ENCODE data around the gene FCF1.
A peak's percentile ranks its signal among the peaks of the same experiment; 100 is the strongest.

Gene FCF1

DNA sequence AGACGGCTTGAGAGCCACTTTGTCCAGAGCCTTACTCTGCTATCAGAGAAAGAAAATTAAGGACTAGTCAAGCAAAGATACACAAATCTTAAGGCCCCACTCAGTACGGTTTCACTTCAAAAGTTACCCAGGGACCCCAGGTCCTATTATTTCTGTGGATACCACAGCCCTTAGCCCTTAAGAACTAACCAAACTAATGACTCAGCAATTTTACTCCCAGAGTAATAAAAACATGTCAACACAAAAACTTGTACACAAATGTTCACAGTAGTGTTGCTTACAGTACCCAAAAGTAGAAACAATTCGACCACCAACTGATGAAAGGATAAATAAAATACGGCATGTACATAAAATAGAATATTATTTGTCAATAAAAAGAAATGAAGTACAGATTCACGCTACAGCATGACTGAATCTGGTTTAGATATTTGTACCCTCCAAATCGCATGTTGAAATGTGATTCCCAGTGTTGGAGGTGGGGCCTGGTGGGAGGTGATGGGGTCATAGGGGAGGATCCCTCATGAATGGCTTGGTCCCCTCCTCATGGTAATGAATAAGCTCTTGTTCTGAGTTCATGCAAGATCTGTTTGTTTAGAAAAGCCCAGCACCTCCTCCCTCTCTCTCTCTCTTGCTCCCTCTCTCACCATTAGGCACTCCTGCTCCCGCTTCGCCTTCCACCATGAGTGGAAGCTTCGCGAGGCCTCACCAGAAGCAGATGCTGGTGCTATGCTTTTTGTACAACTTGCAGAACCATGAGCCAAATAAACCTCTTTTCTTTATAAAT, 30.6 kb upstream of the FCF1 start:
- H3K27ac ChIP-seq (ENCODE audit: low read depth in 2 of 2, low read length in 2 of 2) = no peak overlapping the region
- H3K9ac ChIP-seq (ENCODE audit: low read depth in 1 of 2, low read length in 2 of 2) = no peak overlapping the region
- H3K4me1 ChIP-seq (ENCODE audit: control insufficient read depth in 2 of 2, insufficient read depth in 2 of 2, low read length in 2 of 2) = peaks cover 7 to 24% of the 10 kb centered on the region in 2 donors
- no peaks in the 10 kb centered on the region for H3K9me3 ChIP-seq (ENCODE audit: control insufficient read depth in 2 of 2, low read length in 2 of 2)
- no peaks in the 10 kb centered on the region for H3K27me3 ChIP-seq (ENCODE audit: control insufficient read depth in 2 of 2, insufficient read depth in 2 of 2, low read length in 2 of 2)
- no peak overlapping the region for H3K4me3 ChIP-seq (ENCODE audit: low read length in 2 of 2)
- peaks cover 18 to 26% of the 10 kb centered on the region in 2 donors for H3K36me3 ChIP-seq (ENCODE audit: control insufficient read depth in 2 of 2, insufficient read depth in 2 of 2, low read length in 2 of 2)

DNA sequence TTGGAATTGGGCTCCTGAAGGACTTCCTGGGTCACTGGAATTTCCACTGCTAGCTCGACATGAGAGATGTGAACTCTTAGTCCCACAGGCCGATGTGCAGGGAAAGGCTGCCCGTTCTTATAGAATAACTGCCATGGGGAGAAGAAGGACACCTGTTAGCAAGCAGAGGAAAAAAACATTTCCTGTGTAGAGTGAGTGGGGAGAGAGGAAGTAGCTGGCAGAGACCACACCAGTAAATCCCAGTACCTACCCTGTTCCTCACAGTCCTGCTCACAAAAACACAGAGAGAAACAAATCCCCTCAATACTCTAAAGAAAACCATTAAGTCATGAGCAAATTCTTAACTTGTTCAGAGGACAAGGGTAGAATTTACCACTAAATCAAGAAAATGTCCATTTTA, 29.5 kb upstream of the FCF1 start:
- Histone ChIP-seq H3K4me1 (ENCODE audit: control insufficient read depth in 2 of 2, insufficient read depth in 2 of 2, low read length in 2 of 2) (peaks cover 7 to 24% of the 10 kb centered on the region in 2 donors), H3K9me3 (ENCODE audit: control insufficient read depth in 2 of 2, low read length in 2 of 2) (no peaks in the 10 kb centered on the region), H3K4me3 (ENCODE audit: low read length in 2 of 2) (no peak overlapping the region), H3K27me3 (ENCODE audit: control insufficient read depth in 2 of 2, insufficient read depth in 2 of 2, low read length in 2 of 2) (no peaks in the 10 kb centered on the region), H3K36me3 (ENCODE audit: control insufficient read depth in 2 of 2, insufficient read depth in 2 of 2, low read length in 2 of 2) (peaks cover 18 to 26% of the 10 kb centered on the region in 2 donors), H3K9ac (ENCODE audit: low read depth in 1 of 2, low read length in 2 of 2) (no peak overlapping the region), H3K27ac (ENCODE audit: low read depth in 2 of 2, low read length in 2 of 2) (no peak overlapping the region)

DNA sequence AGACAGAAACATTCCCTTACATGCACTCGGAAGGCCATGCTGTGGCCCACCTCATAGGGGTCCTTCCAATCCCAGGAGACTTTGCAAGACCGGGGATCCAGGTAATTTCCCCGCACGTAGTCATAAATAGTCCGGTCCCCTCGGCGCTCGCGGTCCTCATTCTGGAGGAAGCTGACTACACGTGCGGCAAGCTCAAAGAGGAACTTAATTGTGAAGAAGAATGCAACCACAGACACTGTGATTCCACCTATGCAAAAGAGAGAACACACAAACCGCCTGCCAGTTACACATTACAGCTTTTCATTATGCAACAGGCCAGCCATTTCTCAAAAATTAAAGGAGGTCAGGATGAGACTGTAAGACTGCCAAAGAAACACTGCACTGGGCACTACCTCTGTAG, 28.5 kb upstream of the FCF1 start:
- no peak overlapping the region for H3K9ac ChIP-seq (ENCODE audit: low read depth in 1 of 2, low read length in 2 of 2)
- no peaks in the 10 kb centered on the region for H3K27me3 ChIP-seq (ENCODE audit: control insufficient read depth in 2 of 2, insufficient read depth in 2 of 2, low read length in 2 of 2)
- H3K4me3 ChIP-seq (ENCODE audit: low read length in 2 of 2) = no peak overlapping the region
- H3K4me1 ChIP-seq (ENCODE audit: control insufficient read depth in 2 of 2, insufficient read depth in 2 of 2, low read length in 2 of 2) = peaks cover 7 to 24% of the 10 kb centered on the region in 2 donors
- H3K27ac ChIP-seq (ENCODE audit: low read depth in 2 of 2, low read length in 2 of 2) = no peak overlapping the region
- peaks cover 18 to 26% of the 10 kb centered on the region in 2 donors for H3K36me3 ChIP-seq (ENCODE audit: control insufficient read depth in 2 of 2, insufficient read depth in 2 of 2, low read length in 2 of 2)
- no peaks in the 10 kb centered on the region for H3K9me3 ChIP-seq (ENCODE audit: control insufficient read depth in 2 of 2, low read length in 2 of 2)

DNA sequence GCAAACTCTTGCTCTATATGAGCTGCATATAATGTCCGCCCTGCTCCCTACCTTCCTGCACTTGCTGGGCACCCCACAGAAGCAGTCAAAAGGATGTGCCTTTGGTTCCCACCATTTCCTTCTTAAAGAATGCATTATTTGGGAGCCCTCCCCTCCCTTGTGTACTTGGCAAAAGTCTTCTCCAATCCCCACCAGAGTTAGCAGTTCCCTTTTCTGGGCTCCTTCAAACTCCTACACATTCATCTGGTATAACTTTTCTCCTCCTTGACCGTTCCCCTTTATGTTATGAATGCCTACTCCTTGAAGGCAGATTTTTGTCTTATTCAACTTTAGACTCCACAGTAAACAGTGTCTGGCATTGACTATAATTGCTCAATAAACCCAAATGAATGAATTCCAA, 27.9 kb upstream of the FCF1 start:
- H3K9ac ChIP-seq (ENCODE audit: low read depth in 1 of 2, low read length in 2 of 2) = no peak overlapping the region
- no peak overlapping the region for H3K4me3 ChIP-seq (ENCODE audit: low read length in 2 of 2)
- no peak overlapping the region for H3K27ac ChIP-seq (ENCODE audit: low read depth in 2 of 2, low read length in 2 of 2)
- H3K4me1 ChIP-seq (ENCODE audit: control insufficient read depth in 2 of 2, insufficient read depth in 2 of 2, low read length in 2 of 2) = peaks cover 7 to 24% of the 10 kb centered on the region in 2 donors
- peaks cover 18 to 29% of the 10 kb centered on the region in 2 donors for H3K36me3 ChIP-seq (ENCODE audit: control insufficient read depth in 2 of 2, insufficient read depth in 2 of 2, low read length in 2 of 2)
- H3K27me3 ChIP-seq (ENCODE audit: control insufficient read depth in 2 of 2, insufficient read depth in 2 of 2, low read length in 2 of 2) = no peaks in the 10 kb centered on the region
- H3K9me3 ChIP-seq (ENCODE audit: control insufficient read depth in 2 of 2, low read length in 2 of 2) = no peaks in the 10 kb centered on the region

DNA sequence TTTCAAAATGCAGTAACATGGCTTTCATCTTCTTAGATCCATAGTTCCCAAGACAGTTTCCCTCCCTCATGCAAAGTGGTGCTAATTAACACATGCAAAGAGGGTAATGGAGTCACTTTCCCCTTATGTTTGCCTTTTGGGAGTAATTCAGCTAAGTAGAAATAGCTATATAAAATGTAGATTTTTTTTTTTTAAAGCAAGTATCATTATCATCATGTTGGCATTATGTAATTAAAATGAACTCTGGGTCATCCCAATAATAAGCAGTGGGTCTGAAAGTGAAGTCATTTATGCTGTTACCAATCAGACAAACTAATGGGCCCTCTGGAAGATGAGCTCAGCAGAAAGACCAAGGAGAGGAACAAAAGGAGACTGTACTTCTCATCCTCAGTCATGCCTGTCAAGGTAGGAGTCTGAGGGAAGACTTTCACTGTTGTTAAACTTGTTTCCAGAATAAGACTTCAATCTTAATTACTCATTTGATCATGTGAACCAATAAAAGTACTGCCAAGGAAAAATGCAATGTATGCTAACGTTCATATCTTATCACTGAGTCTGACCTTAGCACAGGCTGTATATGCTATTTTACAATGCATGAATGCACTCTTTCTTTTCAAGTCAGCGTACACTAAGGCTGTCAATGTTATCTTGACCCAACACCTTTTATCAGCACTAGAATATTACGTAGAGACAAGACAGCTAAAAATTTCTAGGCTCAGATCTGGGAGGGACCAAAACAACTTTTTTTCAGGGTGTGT, 26.8 kb upstream of the FCF1 start:
- Histone ChIP-seq H3K4me3 (ENCODE audit: low read length in 2 of 2) (no peak overlapping the region), H3K9ac (ENCODE audit: low read depth in 1 of 2, low read length in 2 of 2) (no peak overlapping the region), H3K27me3 (ENCODE audit: control insufficient read depth in 2 of 2, insufficient read depth in 2 of 2, low read length in 2 of 2) (no peaks in the 10 kb centered on the region), H3K4me1 (ENCODE audit: control insufficient read depth in 2 of 2, insufficient read depth in 2 of 2, low read length in 2 of 2) (peaks cover 7 to 24% of the 10 kb centered on the region in 2 donors), H3K36me3 (ENCODE audit: control insufficient read depth in 2 of 2, insufficient read depth in 2 of 2, low read length in 2 of 2) (peaks cover 25 to 35% of the 10 kb centered on the region in 2 donors), H3K9me3 (ENCODE audit: control insufficient read depth in 2 of 2, low read length in 2 of 2) (no peaks in the 10 kb centered on the region), H3K27ac (ENCODE audit: low read depth in 2 of 2, low read length in 2 of 2) (peak overlapping the region in 1 of 2 donors; percentile 26)

DNA sequence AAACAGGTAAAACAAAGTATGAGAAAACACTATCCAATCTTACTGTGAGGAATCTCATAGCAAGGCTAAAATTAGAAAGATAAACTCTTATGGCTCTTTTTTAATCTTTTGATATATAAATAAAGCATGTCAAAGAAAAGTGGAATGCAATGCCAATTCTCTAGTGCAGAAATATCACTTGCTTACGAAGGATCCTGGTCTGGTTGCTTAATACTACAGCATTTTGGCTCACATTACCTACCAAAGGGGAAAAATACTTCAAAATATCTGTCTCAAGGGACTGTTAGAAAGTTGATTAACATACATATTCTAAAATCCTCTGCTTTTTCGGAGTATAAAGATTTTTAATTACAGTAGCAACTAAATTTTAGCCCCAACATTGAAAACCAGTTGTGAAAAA, 21.5 kb upstream of the FCF1 start:
- no peak overlapping the region for H3K9ac ChIP-seq (ENCODE audit: low read depth in 1 of 2, low read length in 2 of 2)
- H3K4me3 ChIP-seq (ENCODE audit: low read length in 2 of 2) = no peak overlapping the region
- no peaks in the 10 kb centered on the region for H3K9me3 ChIP-seq (ENCODE audit: control insufficient read depth in 2 of 2, low read length in 2 of 2)
- H3K27me3 ChIP-seq (ENCODE audit: control insufficient read depth in 2 of 2, insufficient read depth in 2 of 2, low read length in 2 of 2) = no peaks in the 10 kb centered on the region
- H3K27ac ChIP-seq (ENCODE audit: low read depth in 2 of 2, low read length in 2 of 2) = no peak overlapping the region
- peaks cover 7 to 8% of the 10 kb centered on the region in 2 donors for H3K4me1 ChIP-seq (ENCODE audit: control insufficient read depth in 2 of 2, insufficient read depth in 2 of 2, low read length in 2 of 2)
- peaks cover 15 to 27% of the 10 kb centered on the region in 2 donors for H3K36me3 ChIP-seq (ENCODE audit: control insufficient read depth in 2 of 2, insufficient read depth in 2 of 2, low read length in 2 of 2)

DNA sequence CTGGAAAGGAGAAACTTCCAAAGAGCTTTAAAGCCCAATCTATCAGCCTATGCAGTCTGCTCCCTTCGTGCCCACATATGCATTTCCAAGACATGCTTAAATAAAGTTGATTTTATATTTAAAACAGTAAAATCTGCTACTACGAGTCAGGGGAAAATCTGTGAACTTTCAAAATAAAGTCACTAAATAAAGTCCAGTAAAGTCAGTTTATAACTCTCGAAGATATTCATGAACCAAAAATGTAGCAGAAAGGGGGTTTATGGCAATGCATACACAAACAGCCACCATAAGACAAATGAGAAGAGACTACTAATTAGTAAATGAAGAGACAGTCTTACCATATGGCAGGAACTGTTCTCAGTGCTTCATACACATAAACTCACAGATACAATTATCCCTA, 19.8 kb upstream of the FCF1 start:
- Histone ChIP-seq H3K9me3 (ENCODE audit: control insufficient read depth in 2 of 2, low read length in 2 of 2) (no peaks in the 10 kb centered on the region), H3K4me1 (ENCODE audit: control insufficient read depth in 2 of 2, insufficient read depth in 2 of 2, low read length in 2 of 2) (no peaks in the 10 kb centered on the region), H3K36me3 (ENCODE audit: control insufficient read depth in 2 of 2, insufficient read depth in 2 of 2, low read length in 2 of 2) (peaks cover 19 to 21% of the 10 kb centered on the region in 2 donors), H3K27ac (ENCODE audit: low read depth in 2 of 2, low read length in 2 of 2) (no peak overlapping the region), H3K27me3 (ENCODE audit: control insufficient read depth in 2 of 2, insufficient read depth in 2 of 2, low read length in 2 of 2) (no peaks in the 10 kb centered on the region), H3K9ac (ENCODE audit: low read depth in 1 of 2, low read length in 2 of 2) (no peak overlapping the region), H3K4me3 (ENCODE audit: low read length in 2 of 2) (no peak overlapping the region)

DNA sequence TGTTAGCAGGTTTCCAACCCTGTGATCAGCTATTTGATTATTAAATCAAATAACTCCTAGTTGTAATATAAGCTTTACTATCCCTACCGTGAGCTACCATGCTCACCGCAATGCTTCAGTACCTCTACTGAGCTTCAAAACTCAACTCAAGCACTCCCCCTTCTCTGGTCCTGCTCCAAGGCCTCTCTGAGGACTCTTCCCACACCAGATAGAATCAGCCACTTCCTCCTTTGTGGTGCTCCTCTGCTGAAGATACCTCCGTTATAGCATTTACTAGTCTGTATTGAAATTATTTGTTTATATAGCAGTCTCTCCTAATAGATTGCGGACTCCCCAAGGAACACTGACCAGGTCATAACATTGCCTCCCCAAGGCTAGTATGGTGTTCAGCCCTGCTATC, 17.5 kb upstream of the FCF1 start:
- Histone ChIP-seq H3K4me3 (ENCODE audit: low read length in 2 of 2) (no peak overlapping the region), H3K27me3 (ENCODE audit: control insufficient read depth in 2 of 2, insufficient read depth in 2 of 2, low read length in 2 of 2) (no peaks in the 10 kb centered on the region), H3K9me3 (ENCODE audit: control insufficient read depth in 2 of 2, low read length in 2 of 2) (no peaks in the 10 kb centered on the region), H3K9ac (ENCODE audit: low read depth in 1 of 2, low read length in 2 of 2) (no peak overlapping the region), H3K27ac (ENCODE audit: low read depth in 2 of 2, low read length in 2 of 2) (no peak overlapping the region), H3K36me3 (ENCODE audit: control insufficient read depth in 2 of 2, insufficient read depth in 2 of 2, low read length in 2 of 2) (peaks cover 16 to 19% of the 10 kb centered on the region in 2 donors), H3K4me1 (ENCODE audit: control insufficient read depth in 2 of 2, insufficient read depth in 2 of 2, low read length in 2 of 2) (no peaks in the 10 kb centered on the region)

DNA sequence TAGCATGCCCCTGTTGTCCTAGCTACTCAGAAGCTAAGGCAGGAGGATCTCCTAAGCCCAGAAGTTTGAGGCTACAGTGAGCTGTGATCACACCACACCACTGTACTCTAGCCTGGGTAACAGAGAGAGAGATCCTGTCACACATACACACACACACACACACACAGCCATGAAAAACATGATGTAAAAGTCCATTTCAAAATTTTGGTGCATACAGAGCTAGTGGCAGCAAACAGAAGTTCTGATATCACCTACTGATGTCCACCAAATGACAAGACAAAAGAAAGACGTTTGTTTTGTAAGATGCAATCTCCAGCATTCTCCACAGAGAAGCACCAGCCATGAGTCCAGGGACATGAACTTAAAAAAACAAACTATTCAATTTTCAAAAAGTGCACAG, 15.9 kb upstream of the FCF1 start:
- H3K9ac ChIP-seq (ENCODE audit: low read depth in 1 of 2, low read length in 2 of 2) = no peak overlapping the region
- H3K36me3 ChIP-seq (ENCODE audit: control insufficient read depth in 2 of 2, insufficient read depth in 2 of 2, low read length in 2 of 2) = peaks cover 5 to 7% of the 10 kb centered on the region in 2 donors
- no peak overlapping the region for H3K4me3 ChIP-seq (ENCODE audit: low read length in 2 of 2)
- no peaks in the 10 kb centered on the region for H3K9me3 ChIP-seq (ENCODE audit: control insufficient read depth in 2 of 2, low read length in 2 of 2)
- H3K27ac ChIP-seq (ENCODE audit: low read depth in 2 of 2, low read length in 2 of 2) = no peak overlapping the region
- no peaks in the 10 kb centered on the region for H3K27me3 ChIP-seq (ENCODE audit: control insufficient read depth in 2 of 2, insufficient read depth in 2 of 2, low read length in 2 of 2)
- no peaks in the 10 kb centered on the region for H3K4me1 ChIP-seq (ENCODE audit: control insufficient read depth in 2 of 2, insufficient read depth in 2 of 2, low read length in 2 of 2)

DNA sequence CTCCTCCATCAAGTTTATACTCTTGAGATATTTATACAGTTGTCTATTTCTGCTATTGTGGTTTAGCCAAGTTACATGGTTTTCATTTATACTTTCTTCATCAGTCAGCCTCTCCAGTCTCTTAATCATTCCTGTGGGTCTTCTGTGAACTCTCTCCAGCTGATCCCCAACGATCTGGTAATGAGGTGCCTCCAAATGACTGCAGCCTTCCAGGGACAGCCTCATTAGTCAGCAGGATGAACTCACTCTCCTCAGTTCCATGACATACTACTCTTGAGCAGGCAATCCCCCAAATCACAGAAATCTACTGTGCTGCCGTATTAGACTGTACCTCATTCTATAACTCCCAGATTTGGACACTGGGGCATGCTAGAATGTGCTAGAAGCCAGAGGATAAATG, 15.4 kb upstream of the FCF1 start:
- H3K36me3 ChIP-seq (ENCODE audit: control insufficient read depth in 2 of 2, insufficient read depth in 2 of 2, low read length in 2 of 2) = peaks cover 2 to 6% of the 10 kb centered on the region in 2 donors
- H3K4me1 ChIP-seq (ENCODE audit: control insufficient read depth in 2 of 2, insufficient read depth in 2 of 2, low read length in 2 of 2) = no peaks in the 10 kb centered on the region
- no peaks in the 10 kb centered on the region for H3K9me3 ChIP-seq (ENCODE audit: control insufficient read depth in 2 of 2, low read length in 2 of 2)
- no peak overlapping the region for H3K27ac ChIP-seq (ENCODE audit: low read depth in 2 of 2, low read length in 2 of 2)
- H3K27me3 ChIP-seq (ENCODE audit: control insufficient read depth in 2 of 2, insufficient read depth in 2 of 2, low read length in 2 of 2) = no peaks in the 10 kb centered on the region
- no peak overlapping the region for H3K9ac ChIP-seq (ENCODE audit: low read depth in 1 of 2, low read length in 2 of 2)
- no peak overlapping the region for H3K4me3 ChIP-seq (ENCODE audit: low read length in 2 of 2)
